GM12892 (cell line): ENCODE measurements around the gene PLA2G4F.

Experiments used
- POLR2A ChIP-seq: IDR thresholded peaks from 2 replicates; pipeline ENCODE4 v1.6.1; 2011; ENCODE audit warnings: low read depth, low read length, control low read depth
- POLR2AphosphoS5 ChIP-seq: IDR thresholded peaks from 2 replicates; pipeline ENCODE4 v1.6.1; 2011; ENCODE audit warnings: low read depth, low read length, control low read depth

DNA sequence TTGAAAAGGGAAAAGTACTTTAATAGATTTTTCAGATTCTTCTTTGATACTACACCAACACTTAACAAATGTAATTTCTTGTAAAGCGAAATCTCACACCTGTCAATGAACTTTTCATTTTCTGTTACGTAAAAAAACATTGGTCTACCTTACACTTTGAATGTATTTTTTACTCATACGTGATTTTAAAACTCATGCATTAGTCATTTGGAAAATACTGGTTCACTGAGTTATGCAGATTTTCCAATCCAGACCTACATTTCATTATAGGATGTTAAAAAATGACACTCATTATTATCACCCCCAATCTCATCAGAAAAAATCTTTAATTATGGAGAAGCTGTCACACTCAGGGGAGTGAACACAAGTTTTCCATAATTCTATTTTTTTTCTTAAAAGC, 36.9 kb upstream of the PLA2G4F start:
- no peak for TF ChIP-seq POLR2AphosphoS5
- TF ChIP-seq POLR2A, result no peak
